HUES6 (cell line): ENCODE results near the gene SCG2.
"Not testable (repeated sequence)": the region's sequence is repeated elsewhere in the genome, so short reads cannot be mapped to it uniquely, and the experiment has no call there.

Source experiments
- H3K27ac ChIP-seq: 2 replicates; pipeline ENCODE4 v1.7.0; 2013; ENCODE audit warnings: low read depth, mild to moderate bottlenecking, low read length, inconsistent platforms
- H3K27me3 ChIP-seq: 2 replicates; pipeline ENCODE4 v1.6.1; 2013; ENCODE audit warnings: low read length; ENCODE audit not compliant: control insufficient read depth, insufficient read depth
- H3K36me3 ChIP-seq: 2 replicates; pipeline ENCODE4 v1.6.1; 2013; ENCODE audit warnings: low read length; ENCODE audit not compliant: control insufficient read depth, insufficient read depth
- H3K4me1 ChIP-seq: 2 replicates; pipeline ENCODE4 v1.6.1; 2013; ENCODE audit warnings: low read length; ENCODE audit not compliant: control insufficient read depth, insufficient read depth
- H3K4me3 ChIP-seq: 2 replicates; pipeline ENCODE4 v1.5.1; 2013; ENCODE audit warnings: low read depth, low read length
- H3K9ac ChIP-seq: one replicate; pipeline ENCODE4 v1.6.1; 2013; ENCODE audit warnings: mild to moderate bottlenecking, low read length
- H3K9me3 ChIP-seq: 2 replicates; pipeline ENCODE4 v1.6.1; 2013; ENCODE audit warnings: low read depth, low read length; ENCODE audit not compliant: control insufficient read depth, insufficient read depth

Gene SCG2

GRCh38 chr2:223594259-223594658 is 7.9 kb downstream of the SCG2 start:
- H3K27ac ChIP-seq: no peak overlapping the region
- H3K9ac ChIP-seq: no peak overlapping the region
- H3K4me3 ChIP-seq: no peak overlapping the region
- no peaks in the 10 kb centered on the region; the same call in 1 of the 2 replicates for H3K27me3 ChIP-seq
- no peaks in the 10 kb centered on the region for H3K9me3 ChIP-seq
- H3K36me3 ChIP-seq: peaks cover 3% of the 10 kb centered on the region; the same call in 1 of the 2 replicates
- H3K4me1 ChIP-seq: no peaks in the 10 kb centered on the region

- H3K27me3 ChIP-seq, H3K9me3 ChIP-seq, H3K4me3 ChIP-seq, H3K4me1 ChIP-seq, H3K9ac ChIP-seq, H3K36me3 ChIP-seq, H3K27ac ChIP-seq: not testable (repeated sequence)
These were observed 9.5 kb downstream of the SCG2 start for GRCh38 chr2:223592689-223593088.

GRCh38 chr2:223591596-223591995 is 10.6 kb downstream of the SCG2 start:
- no peak overlapping the region for H3K4me3 ChIP-seq
- no peak overlapping the region for H3K27ac ChIP-seq
- no peaks in the 10 kb centered on the region for H3K27me3 ChIP-seq

GRCh38 chr2:223590964-223591363 is 11.2 kb downstream of the SCG2 start:
- Histone ChIP-seq H3K4me3 (no peak overlapping the region), H3K4me1 (no peaks in the 10 kb centered on the region; the same call in 1 of the 2 replicates), H3K27ac (no peak overlapping the region), H3K9ac (no peak overlapping the region), H3K36me3 (no peaks in the 10 kb centered on the region), H3K9me3 (no peaks in the 10 kb centered on the region), H3K27me3 (no peaks in the 10 kb centered on the region)

More at GRCh38 chr2:223591596-223591995, 10.6 kb downstream of the SCG2 start:
- no peak overlapping the region for H3K9ac ChIP-seq
- no peaks in the 10 kb centered on the region for H3K36me3 ChIP-seq
- no peaks in the 10 kb centered on the region; the same call in 1 of the 2 replicates for H3K4me1 ChIP-seq
- H3K9me3 ChIP-seq: no peaks in the 10 kb centered on the region

GRCh38 chr2:223589901-223590300 is 12.3 kb downstream of the SCG2 start:
- H3K9ac ChIP-seq: no peak overlapping the region
- no peaks in the 10 kb centered on the region; the same call in 1 of the 2 replicates for H3K4me1 ChIP-seq
- H3K36me3 ChIP-seq: no peaks in the 10 kb centered on the region
- H3K27ac ChIP-seq: no peak overlapping the region
- H3K4me3 ChIP-seq: no peak overlapping the region
- no peaks in the 10 kb centered on the region for H3K27me3 ChIP-seq
- H3K9me3 ChIP-seq: no peaks in the 10 kb centered on the region

DNA sequence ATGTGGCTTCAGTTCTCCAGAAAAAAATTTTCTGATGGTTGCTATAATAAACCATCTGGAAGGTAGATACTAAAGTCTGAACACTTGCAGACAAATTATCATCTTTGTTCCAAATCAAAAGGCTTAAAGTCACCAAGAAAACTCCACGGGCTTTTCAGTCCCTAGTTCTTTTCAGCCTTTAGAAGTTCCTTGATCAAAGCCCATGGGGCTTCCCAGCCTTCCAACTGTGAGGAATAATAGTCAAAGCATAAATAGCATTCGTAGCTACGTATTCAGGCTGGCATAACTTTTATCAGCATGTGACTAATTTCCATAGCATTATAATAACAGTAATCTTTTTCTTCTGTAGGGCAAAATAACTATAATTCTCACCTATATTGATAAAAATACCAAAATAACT is 13.9 kb downstream of the SCG2 start:
- Histone ChIP-seq H3K27me3 (no peaks in the 10 kb centered on the region), H3K4me1 (no peaks in the 10 kb centered on the region; the same call in 1 of the 2 replicates), H3K9me3 (no peaks in the 10 kb centered on the region), H3K36me3 (no peaks in the 10 kb centered on the region), H3K4me3 (no peak overlapping the region), H3K27ac (no peak overlapping the region), H3K9ac (no peak overlapping the region)

- Histone ChIP-seq H3K4me3 (no peak overlapping the region), H3K36me3 (no peaks in the 10 kb centered on the region), H3K9ac (no peak overlapping the region), H3K4me1 (no peaks in the 10 kb centered on the region; the same call in 1 of the 2 replicates), H3K9me3 (no peaks in the 10 kb centered on the region), H3K27me3 (no peaks in the 10 kb centered on the region), H3K27ac (no peak overlapping the region)
These were observed 14.9 kb downstream of the SCG2 start for GRCh38 chr2:223587301-223587700.

DNA sequence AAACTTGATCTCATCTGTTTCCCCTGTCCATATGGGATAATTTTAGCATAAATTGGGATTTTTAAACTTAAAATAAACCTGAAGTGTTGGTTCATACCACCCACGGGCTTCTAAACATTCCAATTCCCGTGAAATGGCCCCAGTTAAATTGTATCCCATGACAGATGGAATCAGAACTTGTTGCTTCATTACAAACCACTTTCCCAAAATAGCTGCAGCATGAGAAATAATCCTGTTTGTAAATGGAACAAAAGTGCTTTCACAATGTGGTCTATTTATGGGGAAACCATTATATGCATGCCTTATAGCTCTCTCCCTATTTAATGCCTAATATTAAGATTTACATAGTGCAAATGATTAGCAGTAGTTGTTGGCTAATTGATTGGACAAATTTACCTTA is 15.9 kb downstream of the SCG2 start:
- Histone ChIP-seq H3K36me3 (no peaks in the 10 kb centered on the region), H3K27me3 (no peaks in the 10 kb centered on the region), H3K4me3 (no peak overlapping the region), H3K9ac (no peak overlapping the region), H3K27ac (no peak overlapping the region), H3K4me1 (no peaks in the 10 kb centered on the region; the same call in 1 of the 2 replicates), H3K9me3 (no peaks in the 10 kb centered on the region)

- Histone ChIP-seq H3K4me3 (no peak overlapping the region), H3K36me3 (no peaks in the 10 kb centered on the region), H3K27me3 (no peaks in the 10 kb centered on the region), H3K4me1 (no peaks in the 10 kb centered on the region; the same call in 1 of the 2 replicates), H3K9ac (no peak overlapping the region), H3K27ac (no peak overlapping the region), H3K9me3 (no peaks in the 10 kb centered on the region)
These were observed 16.5 kb downstream of the SCG2 start for GRCh38 chr2:223585666-223586065.

GRCh38 chr2:223582001-223582400 is 20.2 kb downstream of the SCG2 start:
- no peaks in the 10 kb centered on the region for H3K27me3 ChIP-seq
- H3K4me3 ChIP-seq: no peak overlapping the region
- no peaks in the 10 kb centered on the region for H3K9me3 ChIP-seq
- no peak overlapping the region for H3K9ac ChIP-seq
- no peaks in the 10 kb centered on the region for H3K36me3 ChIP-seq
- H3K27ac ChIP-seq: no peak overlapping the region
- H3K4me1 ChIP-seq: peaks cover 1% of the 10 kb centered on the region

DNA sequence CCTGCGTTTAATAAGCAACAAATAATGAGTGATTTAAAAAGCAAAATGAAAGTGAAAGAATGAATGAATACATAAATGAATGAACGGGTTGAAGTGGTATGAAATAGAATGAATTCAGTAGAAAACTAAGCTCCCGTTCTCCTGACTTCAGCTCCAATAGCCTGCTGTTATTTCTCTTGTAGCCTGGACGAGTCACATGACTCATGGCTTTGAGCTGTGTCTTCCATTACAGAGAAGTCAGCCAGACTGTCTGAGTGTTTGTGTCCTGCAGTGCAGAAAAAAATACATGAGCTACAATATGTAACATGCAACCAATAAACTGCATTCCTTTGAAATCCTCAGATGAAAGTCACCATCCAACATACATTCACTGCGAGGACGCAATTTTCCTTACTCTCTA is 21.2 kb downstream of the SCG2 start:
- Histone ChIP-seq H3K9me3 (no peaks in the 10 kb centered on the region), H3K27ac (no peak overlapping the region), H3K4me3 (no peak overlapping the region), H3K36me3 (no peaks in the 10 kb centered on the region), H3K27me3 (no peaks in the 10 kb centered on the region), H3K4me1 (peaks cover 2% of the 10 kb centered on the region), H3K9ac (no peak overlapping the region)

GRCh38 chr2:223578846-223579245 is 23.3 kb downstream of the SCG2 start:
- H3K27ac ChIP-seq: no peak overlapping the region
- no peak overlapping the region for H3K4me3 ChIP-seq
- peaks cover 2% of the 10 kb centered on the region for H3K4me1 ChIP-seq
- no peaks in the 10 kb centered on the region for H3K36me3 ChIP-seq
- H3K9ac ChIP-seq: no peak overlapping the region
- no peaks in the 10 kb centered on the region for H3K9me3 ChIP-seq
- H3K27me3 ChIP-seq: no peaks in the 10 kb centered on the region
